GM15510 (cell line): ENCODE results near the gene NOP10.

Experiments used
- POLR2A ChIP-seq: IDR thresholded peaks from 3 replicates; pipeline ENCODE4 v1.6.1; 2011; ENCODE audit warnings: borderline replicate concordance; ENCODE audit not compliant: insufficient read length; ENCODE audit errors: extremely low read depth

The NOP10 gene

DNA sequence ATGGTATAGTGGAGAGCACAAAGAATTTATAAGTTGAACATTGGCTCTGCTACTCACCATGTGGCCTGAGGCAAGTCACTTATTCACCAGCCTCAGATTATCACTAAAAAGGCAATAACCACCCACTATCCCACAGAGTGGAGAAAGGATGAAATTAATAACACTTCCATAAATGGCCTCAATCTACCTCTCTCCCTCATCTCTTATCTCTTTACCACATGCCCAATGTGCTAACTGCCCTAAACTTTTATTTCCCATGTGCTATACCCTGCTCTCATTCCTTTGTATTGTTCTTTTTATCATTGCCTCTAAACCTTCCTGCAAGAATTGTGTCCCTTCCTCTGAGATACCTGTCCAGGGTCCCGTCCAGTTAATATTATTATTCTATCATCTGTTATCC, 31.4 kb downstream of the NOP10 start:
- no peak for TF ChIP-seq POLR2A

DNA sequence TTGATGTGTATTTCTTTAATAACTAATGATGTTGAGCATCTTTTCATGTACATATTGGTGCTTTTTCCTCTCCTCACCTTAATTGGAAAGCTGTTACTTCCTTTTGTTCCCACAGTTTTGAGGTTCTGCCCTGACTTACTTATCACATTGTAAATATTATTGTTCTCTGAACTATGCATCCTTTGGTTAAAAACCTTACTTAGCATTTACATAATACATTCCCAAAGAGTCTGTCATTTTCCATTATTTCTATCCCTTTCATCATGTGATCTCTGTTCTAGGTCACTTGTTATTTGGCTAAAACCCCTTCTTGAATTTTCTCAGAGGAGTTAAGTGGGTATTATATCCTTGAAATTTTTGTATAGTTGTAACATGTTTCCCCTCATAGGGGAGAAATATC, 38.3 kb downstream of the NOP10 start:
- no peak for TF ChIP-seq POLR2A

DNA sequence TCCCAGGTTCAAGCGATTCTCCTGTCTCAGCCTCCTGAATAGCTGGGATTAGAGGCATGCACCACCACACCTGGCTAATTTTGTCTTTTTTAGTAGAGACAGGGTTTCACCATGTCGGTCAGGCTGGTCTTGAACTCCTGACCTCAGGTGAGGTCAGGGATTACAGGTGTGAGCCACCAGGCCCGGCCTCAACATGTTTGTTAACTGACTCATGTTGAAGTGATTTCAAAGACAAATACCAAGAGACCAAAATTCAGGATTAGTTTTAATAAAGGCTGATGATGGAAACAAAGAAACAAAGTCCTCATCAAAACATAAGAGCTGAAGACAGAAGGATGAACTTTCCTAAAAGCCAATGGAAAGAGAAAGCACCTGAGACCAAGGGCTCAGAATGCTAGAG, 41.9 kb downstream of the NOP10 start:
- no peak for TF ChIP-seq POLR2A

DNA sequence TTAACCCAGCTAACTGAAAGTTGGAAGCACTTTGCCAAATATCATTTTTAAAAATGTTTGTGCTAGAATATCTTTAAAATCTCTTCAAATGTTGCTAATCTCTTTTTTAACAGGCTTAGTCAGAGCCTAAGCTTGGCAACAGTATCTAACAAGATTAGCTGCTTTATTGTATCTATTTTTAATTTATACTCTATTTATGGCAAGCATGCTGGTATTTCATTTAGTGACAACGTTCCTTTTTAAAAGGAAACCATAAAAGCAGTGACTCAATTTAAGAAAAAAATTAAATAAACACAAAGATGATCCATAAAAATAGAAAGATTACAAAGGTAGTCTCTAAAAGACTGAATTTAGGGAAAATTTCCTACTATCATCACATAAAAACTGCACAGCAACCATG, 45.9 kb downstream of the NOP10 start:
- TF ChIP-seq POLR2A = no peak

DNA sequence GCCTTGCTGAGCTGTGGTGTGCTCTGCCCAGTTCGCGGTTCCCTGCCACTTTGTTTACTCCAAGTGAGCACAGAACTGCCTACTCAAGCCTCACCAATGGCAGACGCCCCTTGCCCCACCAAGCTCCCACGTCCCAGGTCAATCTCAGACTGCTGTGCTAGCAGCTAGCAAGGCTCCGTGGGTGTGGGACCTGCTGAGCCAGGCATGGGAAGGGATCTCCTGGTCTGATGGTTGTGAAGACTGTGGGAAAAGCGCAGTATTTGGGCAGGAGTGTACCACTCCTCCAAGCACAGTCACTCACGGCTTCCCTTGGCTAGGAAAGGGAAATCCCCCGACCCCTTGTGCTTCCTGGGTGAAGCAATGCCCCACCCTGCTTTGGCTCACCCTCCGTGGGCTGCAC, 50.3 kb downstream of the NOP10 start:
- no peak for TF ChIP-seq POLR2A
